ENCODE data around the gene COL11A1. TPM values are rescaled to one million over a fixed set of nuclear protein-coding genes. Genes with fewer than 3 reads are reported as not detected.

COL11A1 gene
- total RNA-seq, 1 experiment from 2014 or later = not detected

DNA sequence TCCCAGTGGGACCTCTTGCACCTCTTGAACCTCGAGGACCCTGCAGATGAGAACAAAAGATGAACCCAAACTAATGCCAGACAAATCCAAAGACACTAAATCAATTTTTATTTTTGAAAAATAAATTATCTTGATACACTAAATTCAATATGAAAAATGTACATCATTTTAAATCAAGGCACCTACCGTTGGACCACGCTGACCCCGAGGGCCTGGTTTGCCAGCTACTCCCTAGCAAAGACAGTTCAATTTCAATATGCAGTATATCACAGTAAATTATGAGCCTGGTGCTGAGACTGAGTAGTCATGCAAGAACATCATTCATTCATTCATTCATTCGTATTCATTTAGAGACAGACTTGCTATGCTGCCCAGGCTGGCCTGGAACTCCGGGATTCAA lies 129.4 kb downstream of the COL11A1 start:
- Histone ChIP-seq H3K9me2 (ENCODE audit: insufficient read depth) (no peaks in the 10 kb centered on the region), H3K79me2 (ENCODE audit: low read depth) (no peaks in the 10 kb centered on the region), H3K27me3 (ENCODE audit: insufficient read depth, low read depth) (no peaks in the 10 kb centered on the region), H3K27ac (no peak overlapping the region), H4K20me1 (ENCODE audit: insufficient read depth) (no peaks in the 10 kb centered on the region), H2AFZ (no peak overlapping the region), H3K4me1 (replicated peaks; ENCODE audit: insufficient read depth) (no peaks in the 10 kb centered on the region), H3K9me3 (ENCODE audit: insufficient read depth, low read depth) (no peaks in the 10 kb centered on the region), H3K36me3 (ENCODE audit: low read depth) (no peaks in the 10 kb centered on the region), H3K4me3 (no peak overlapping the region), H3K4me2 (no peak overlapping the region), H3F3A (ENCODE audit: insufficient read depth, low read depth) (no peaks in the 10 kb centered on the region)
- intact Hi-C loops (cut with micrococcal nuclease; ENCODE audit: unreplicated experiment) = no loop called here
- TF ChIP-seq, protein P1, sequence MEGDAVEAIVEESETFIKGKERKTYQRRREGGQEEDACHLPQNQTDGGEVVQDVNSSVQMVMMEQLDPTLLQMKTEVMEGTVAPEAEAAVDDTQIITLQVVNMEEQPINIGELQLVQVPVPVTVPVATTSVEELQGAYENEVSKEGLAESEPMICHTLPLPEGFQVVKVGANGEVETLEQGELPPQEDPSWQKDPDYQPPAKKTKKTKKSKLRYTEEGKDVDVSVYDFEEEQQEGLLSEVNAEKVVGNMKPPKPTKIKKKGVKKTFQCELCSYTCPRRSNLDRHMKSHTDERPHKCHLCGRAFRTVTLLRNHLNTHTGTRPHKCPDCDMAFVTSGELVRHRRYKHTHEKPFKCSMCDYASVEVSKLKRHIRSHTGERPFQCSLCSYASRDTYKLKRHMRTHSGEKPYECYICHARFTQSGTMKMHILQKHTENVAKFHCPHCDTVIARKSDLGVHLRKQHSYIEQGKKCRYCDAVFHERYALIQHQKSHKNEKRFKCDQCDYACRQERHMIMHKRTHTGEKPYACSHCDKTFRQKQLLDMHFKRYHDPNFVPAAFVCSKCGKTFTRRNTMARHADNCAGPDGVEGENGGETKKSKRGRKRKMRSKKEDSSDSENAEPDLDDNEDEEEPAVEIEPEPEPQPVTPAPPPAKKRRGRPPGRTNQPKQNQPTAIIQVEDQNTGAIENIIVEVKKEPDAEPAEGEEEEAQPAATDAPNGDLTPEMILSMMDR (conservative IDR thresholded peaks at IDR 0.05) = no peak
- TF ChIP-seq EZH2 (IDR thresholded peaks at IDR 0.05; ENCODE audit: low read depth) = no peak
- BruUV-seq (replicated peaks) = no TSS peak
- ChIA-PET POLR2A (ENCODE audit: unreplicated experiment) (no interaction called here), CTCF (no interaction called here)
- DNase-seq = no peak

DNA sequence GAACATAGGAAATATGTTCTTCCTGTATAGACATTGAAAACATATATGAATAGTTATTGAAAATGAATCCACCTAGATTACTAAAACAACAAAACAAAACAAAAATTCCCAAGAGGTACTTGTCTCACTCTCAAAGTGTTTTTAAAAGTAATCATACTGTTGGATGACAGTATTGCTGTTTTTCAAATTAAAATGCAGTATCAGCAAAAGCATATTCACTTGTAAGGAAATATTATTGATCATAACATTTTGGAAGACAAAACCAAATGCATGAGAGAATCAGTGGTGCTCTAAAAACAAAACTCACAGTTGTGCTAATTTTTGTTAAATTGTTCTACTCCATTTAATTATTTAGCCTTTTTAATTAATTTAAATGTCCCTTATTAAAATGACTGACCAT lies 131.0 kb downstream of the COL11A1 start:
- BruUV-seq (replicated peaks) = no TSS peak
- H3K36me3 ChIP-seq (ENCODE audit: low read depth) = no peaks in the 10 kb centered on the region
- DNase-seq = no peak
- no peak overlapping the region for H2AFZ ChIP-seq
- H3K9me3 ChIP-seq (ENCODE audit: insufficient read depth, low read depth) = no peaks in the 10 kb centered on the region
- no peak for TF ChIP-seq EZH2 (IDR thresholded peaks at IDR 0.05; ENCODE audit: low read depth)
- TF ChIP-seq, protein P1 (conservative IDR thresholded peaks at IDR 0.05) = no peak
- intact Hi-C loops (cut with micrococcal nuclease; ENCODE audit: unreplicated experiment) = no loop called here
- no peak overlapping the region for H3K4me2 ChIP-seq
- ChIA-PET CTCF (no interaction called here), POLR2A (ENCODE audit: unreplicated experiment) (no interaction called here)
- H4K20me1 ChIP-seq (ENCODE audit: insufficient read depth) = no peaks in the 10 kb centered on the region; the same call in 1 of the 2 replicates
- H3K4me3 ChIP-seq = no peak overlapping the region
- no peaks in the 10 kb centered on the region for H3K27me3 ChIP-seq (ENCODE audit: insufficient read depth, low read depth)
- H3K27ac ChIP-seq = no peak overlapping the region
- H3F3A ChIP-seq (ENCODE audit: insufficient read depth, low read depth) = no peaks in the 10 kb centered on the region
- H3K79me2 ChIP-seq (ENCODE audit: low read depth) = no peaks in the 10 kb centered on the region
- no peaks in the 10 kb centered on the region for H3K4me1 ChIP-seq (replicated peaks; ENCODE audit: insufficient read depth)
- no peaks in the 10 kb centered on the region for H3K9me2 ChIP-seq (ENCODE audit: insufficient read depth)

DNA sequence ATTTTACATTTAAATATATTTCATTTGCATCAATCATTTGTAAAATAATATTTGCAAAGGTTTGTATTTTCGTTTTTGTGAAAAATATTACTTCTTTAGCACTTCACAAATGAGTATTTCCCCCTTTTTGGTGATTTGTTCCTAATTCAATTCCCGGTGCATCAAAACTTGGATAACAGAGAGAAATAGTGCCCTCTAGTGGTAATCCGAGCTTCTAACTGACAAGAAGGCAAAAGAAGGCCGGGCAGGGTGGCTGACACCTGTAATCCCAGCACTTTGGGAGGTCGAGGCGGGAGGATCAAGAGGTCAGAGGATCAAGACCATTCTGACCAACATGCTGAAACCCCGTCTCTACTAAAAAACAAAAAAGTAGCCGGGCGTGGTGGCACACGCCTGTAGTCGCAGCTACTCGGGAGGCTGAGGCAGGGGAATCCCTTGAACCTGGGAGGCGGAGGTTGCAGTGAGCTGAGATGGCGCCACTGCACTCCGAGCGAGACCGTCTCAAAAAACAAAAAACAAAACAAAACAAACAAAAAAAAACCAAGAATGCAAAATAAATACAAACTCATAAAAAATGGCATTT lies 137.7 kb downstream of the COL11A1 start:
- Histone ChIP-seq H3F3A (ENCODE audit: insufficient read depth, low read depth) (no peaks in the 10 kb centered on the region), H3K27me3 (ENCODE audit: insufficient read depth, low read depth) (no peaks in the 10 kb centered on the region), H3K4me3 (no peak overlapping the region), H3K4me1 (replicated peaks; ENCODE audit: insufficient read depth) (no peaks in the 10 kb centered on the region), H3K9me3 (ENCODE audit: insufficient read depth, low read depth) (no peaks in the 10 kb centered on the region), H4K20me1 (ENCODE audit: insufficient read depth) (no peaks in the 10 kb centered on the region; the same call in 1 of the 2 replicates), H2AFZ (no peak overlapping the region), H3K9me2 (ENCODE audit: insufficient read depth) (no peaks in the 10 kb centered on the region), H3K36me3 (ENCODE audit: low read depth) (no peaks in the 10 kb centered on the region), H3K27ac (no peak overlapping the region), H3K79me2 (ENCODE audit: low read depth) (no peaks in the 10 kb centered on the region), H3K4me2 (no peak overlapping the region)
- CTCF ChIA-PET = interaction anchor here (0.6 to 0.7 kb wide), 3 partner anchors 140 to 1050 kb away, joined by 3 read pairs; no protein-coding TSS in a partner anchor
- peak; percentile 11 to 62 for DNase-seq
- TF ChIP-seq EZH2 (IDR thresholded peaks at IDR 0.05; ENCODE audit: low read depth) = no peak
- TF ChIP-seq, protein P1 (conservative IDR thresholded peaks at IDR 0.05) = peak; percentile 97
- intact Hi-C loops (cut with micrococcal nuclease; ENCODE audit: unreplicated experiment) = loop anchor here (2.0 kb wide), 1 partner anchor 420 kb away; no protein-coding TSS in a partner anchor
- POLR2A ChIA-PET (ENCODE audit: unreplicated experiment) = no interaction called here
- no TSS peak for BruUV-seq (replicated peaks)

Measured in PC-9 (cell line).